Stimulated activated effector memory CD8-positive, alpha-beta T cell treated with anti-CD3 and anti-CD28 coated beads, Interleukin-12 subunit alpha, Interleukin-12 subunit beta, amount 100 ng/mL, for 72 hours (primary cell): Measurements from ENCODE around the gene IFI30.

Experiments
- ATAC-seq: fragments of 150-1000 bp; cut with Tn5 transposase; 2 replicates; pipeline ENCODE4 v1.10.0; 2021
- DNase-seq, 2 donors: peaks; one replicate each; pipeline ENCODE4 v3.0.0; 2021 to 2022; ENCODE audit warnings: low spot score in 2 of 2
- H3K27ac Mint-ChIP-seq: one replicate; pipeline ENCODE4 v1.8.0; 2022; ENCODE audit warnings: mild to moderate bottlenecking, mixed read lengths
- H3K36me3 Mint-ChIP-seq: one replicate; pipeline ENCODE4 v1.8.0; 2022; ENCODE audit warnings: mild to moderate bottlenecking, mixed read lengths
- H3K4me1 Mint-ChIP-seq: one replicate; pipeline ENCODE4 v1.8.0; 2022; ENCODE audit warnings: mixed read lengths
- H3K4me3 Mint-ChIP-seq: one replicate; pipeline ENCODE4 v1.8.0; 2022; ENCODE audit warnings: mild to moderate bottlenecking, mixed read lengths
- H3K9me3 Mint-ChIP-seq: one replicate; pipeline ENCODE4 v1.8.0; 2022; ENCODE audit warnings: mixed read lengths

Gene IFI30

GRCh38 chr19:18173054-18173571 lies 500 bp upstream of the IFI30 start:
- peak overlapping the region; percentile 91 for H3K4me3 Mint-ChIP-seq
- H3K27ac Mint-ChIP-seq, result peak overlapping the region; percentile 87
- no peaks in the 10 kb centered on the region for H3K9me3 Mint-ChIP-seq
- peaks cover 24% of the 10 kb centered on the region for H3K4me1 Mint-ChIP-seq
- no peak for DNase-seq
- ATAC-seq, result no peak
- peaks cover 28% of the 10 kb centered on the region for H3K36me3 Mint-ChIP-seq

- H3K36me3 Mint-ChIP-seq, result peaks cover 27% of the 10 kb centered on the region
- peaks cover 21% of the 10 kb centered on the region for H3K4me1 Mint-ChIP-seq
- ATAC-seq (no peak), DNase-seq (no peak)
- no peak overlapping the region for H3K27ac Mint-ChIP-seq
- no peaks in the 10 kb centered on the region for H3K9me3 Mint-ChIP-seq
- peak overlapping the region; percentile 91 for H3K4me3 Mint-ChIP-seq
Observed at GRCh38 chr19:18174983-18175382, 1.4 kb downstream of the IFI30 start.

GRCh38 chr19:18176367-18177310 lies 3.0 kb downstream of the IFI30 start:
- H3K36me3 Mint-ChIP-seq, result peaks cover 21% of the 10 kb centered on the region

GRCh38 chr19:18179957-18180356 lies 6.3 kb downstream of the IFI30 start:
- DNase-seq (no peak), ATAC-seq (no peak)
- Mint-ChIP-seq H3K36me3 (peaks cover 14% of the 10 kb centered on the region), H3K27ac (no peak overlapping the region), H3K4me3 (no peak overlapping the region), H3K9me3 (no peaks in the 10 kb centered on the region), H3K4me1 (no peaks in the 10 kb centered on the region)

More at GRCh38 chr19:18176367-18177310, 3.0 kb downstream of the IFI30 start:
- Mint-ChIP-seq H3K4me1 (peaks cover 21% of the 10 kb centered on the region), H3K27ac (no peak overlapping the region), H3K4me3 (no peak overlapping the region), H3K9me3 (no peaks in the 10 kb centered on the region)
- DNase-seq (no peak), ATAC-seq (no peak)

GRCh38 chr19:18183529-18183928 lies 9.9 kb downstream of the IFI30 start:
- DNase-seq (no peak), ATAC-seq (no peak)
- Mint-ChIP-seq H3K9me3 (no peaks in the 10 kb centered on the region), H3K36me3 (no peaks in the 10 kb centered on the region), H3K4me1 (no peaks in the 10 kb centered on the region), H3K4me3 (no peak overlapping the region), H3K27ac (no peak overlapping the region)

GRCh38 chr19:18185538-18185937 lies 11.9 kb downstream of the IFI30 start:
- H3K27ac Mint-ChIP-seq, result no peak overlapping the region
- ATAC-seq, result no peak
- no peaks in the 10 kb centered on the region for H3K4me1 Mint-ChIP-seq

GRCh38 chr19:18190278-18190677 lies 16.7 kb downstream of the IFI30 start:
- H3K36me3 Mint-ChIP-seq, result peaks cover 23% of the 10 kb centered on the region
- DNase-seq, result no peak

More at GRCh38 chr19:18185538-18185937, 11.9 kb downstream of the IFI30 start:
- no peak for DNase-seq
- H3K36me3 Mint-ChIP-seq, result no peaks in the 10 kb centered on the region
- no peaks in the 10 kb centered on the region for H3K9me3 Mint-ChIP-seq
- H3K4me3 Mint-ChIP-seq, result no peak overlapping the region

GRCh38 chr19:18191640-18192062 lies 18.0 kb downstream of the IFI30 start:
- ATAC-seq (no peak), DNase-seq (no peak)
- Mint-ChIP-seq H3K9me3 (no peaks in the 10 kb centered on the region), H3K27ac (peak overlapping the region; percentile 88), H3K36me3 (peaks cover 33% of the 10 kb centered on the region), H3K4me3 (peak overlapping the region; percentile 78), H3K4me1 (peaks cover 19% of the 10 kb centered on the region)

More at GRCh38 chr19:18190278-18190677, 16.7 kb downstream of the IFI30 start:
- peaks cover 19% of the 10 kb centered on the region for H3K4me1 Mint-ChIP-seq
- no peaks in the 10 kb centered on the region for H3K9me3 Mint-ChIP-seq
- no peak for ATAC-seq
- H3K4me3 Mint-ChIP-seq, result no peak overlapping the region
- peak overlapping the region; percentile 67 for H3K27ac Mint-ChIP-seq

GRCh38 chr19:18192673-18193387 lies 19.2 kb downstream of the IFI30 start, which contains the start of gene MPV17L2:
Gene MPV17L2 (plus strand): TSS chr19:18193218. CDS start chr19:18193282, 64 bp downstream.
- peaks cover 19% of the 10 kb centered on the region for H3K4me1 Mint-ChIP-seq
- H3K4me3 Mint-ChIP-seq, result peak within 1 kb of the TSS; percentile 78
- H3K36me3 Mint-ChIP-seq, result peaks cover 40% of the 10 kb centered on the region
- H3K9me3 Mint-ChIP-seq, result no peaks in the 10 kb centered on the region
- peak; percentile 95 for ATAC-seq
- DNase-seq, result peak; percentile 89 to 98
- peak within 1 kb of the TSS; percentile 88 for H3K27ac Mint-ChIP-seq

GRCh38 chr19:18193388-18194180 lies 20.0 kb downstream of the IFI30 start:
- no peak for ATAC-seq
- Mint-ChIP-seq H3K27ac (peak overlapping the region; percentile 88), H3K4me1 (peaks cover 19% of the 10 kb centered on the region), H3K4me3 (peak overlapping the region; percentile 78), H3K9me3 (no peaks in the 10 kb centered on the region), H3K36me3 (peaks cover 46% of the 10 kb centered on the region)
- no peak for DNase-seq

- Mint-ChIP-seq H3K9me3 (no peaks in the 10 kb centered on the region), H3K4me1 (peaks cover 19% of the 10 kb centered on the region), H3K27ac (peak overlapping the region; percentile 88), H3K4me3 (peak overlapping the region; percentile 78), H3K36me3 (peaks cover 52% of the 10 kb centered on the region)
- DNase-seq (no peak), ATAC-seq (no peak)
Observed at GRCh38 chr19:18194181-18194530, 20.5 kb downstream of the IFI30 start.

- H3K36me3 Mint-ChIP-seq, result peaks cover 57% of the 10 kb centered on the region
- H3K4me3 Mint-ChIP-seq, result peak overlapping the region; percentile 78
- H3K27ac Mint-ChIP-seq, result no peak overlapping the region
- H3K9me3 Mint-ChIP-seq, result no peaks in the 10 kb centered on the region
- peaks cover 19% of the 10 kb centered on the region for H3K4me1 Mint-ChIP-seq
- ATAC-seq (no peak), DNase-seq (peak in 1 of 2 donors; percentile 65)
Observed at GRCh38 chr19:18194554-18195238, 21.1 kb downstream of the IFI30 start.

GRCh38 chr19:18196511-18196845 lies 22.9 kb downstream of the IFI30 start:
- H3K27ac Mint-ChIP-seq, result no peak overlapping the region
- no peaks in the 10 kb centered on the region for H3K9me3 Mint-ChIP-seq
- H3K36me3 Mint-ChIP-seq, result peaks cover 63% of the 10 kb centered on the region
- H3K4me1 Mint-ChIP-seq, result peaks cover 19% of the 10 kb centered on the region
- ATAC-seq, result no peak
- no peak overlapping the region for H3K4me3 Mint-ChIP-seq
- DNase-seq, result no peak

- ATAC-seq (no peak), DNase-seq (no peak)
- H3K4me1 Mint-ChIP-seq, result peaks cover 15% of the 10 kb centered on the region
- no peak overlapping the region for H3K27ac Mint-ChIP-seq
- H3K36me3 Mint-ChIP-seq, result peaks cover 72% of the 10 kb centered on the region
- H3K9me3 Mint-ChIP-seq, result no peaks in the 10 kb centered on the region
- no peak overlapping the region for H3K4me3 Mint-ChIP-seq
Observed at GRCh38 chr19:18197306-18197705, 23.7 kb downstream of the IFI30 start.
